Upper lobe of right lung (tissue), 1 donor: ENCODE data around the gene APCDD1. TPM values are rescaled to one million over a fixed set of nuclear protein-coding genes. Genes with fewer than 3 reads are reported as not detected.
A peak's percentile ranks its signal among the peaks of the same experiment; 100 is the strongest.

Experiments
- ATAC-seq: fragments of 200-7000 bp; cut with Tn5 transposase; one replicate; pipeline ENCODE4 v1.9.1; 2020; ENCODE audit warnings: mild to moderate bottlenecking, moderate library complexity
- DNase-seq: peaks from one replicate; pipeline ENCODE4 v3.0.0-alpha.2; 2020
- H3K27ac ChIP-seq: fragments of 200-600 bp; one replicate; pipeline ENCODE4 v1.8.0; 2022
- H3K27me3 ChIP-seq: fragments of 200-600 bp; one replicate; pipeline ENCODE4 v1.8.0; 2022; ENCODE audit warnings: mild to moderate bottlenecking
- H3K36me3 ChIP-seq: fragments of 200-600 bp; one replicate; pipeline ENCODE4 v1.8.0; 2022
- H3K4me1 ChIP-seq: fragments of 200-600 bp; one replicate; pipeline ENCODE4 v1.8.0; 2022
- H3K4me3 ChIP-seq: fragments of 200-600 bp; one replicate; pipeline ENCODE4 v1.8.0; 2022; ENCODE audit warnings: mild to moderate bottlenecking
- H3K9me3 ChIP-seq: fragments of 200-600 bp; one replicate; pipeline ENCODE4 v1.8.0; 2022
- CTCF ChIP-seq: fragments of 200-600 bp; IDR thresholded peaks from one replicate; pipeline ENCODE4 v1.8.0; 2022; ENCODE audit warnings: antibody characterized with exemption
- intact Hi-C: fragments of 100-400 bp; cut with DNase I; formaldehyde crosslinking; loops from one replicate; pipeline ENCODE4 v1.11.0; 2022
- total RNA-seq: library from RNA; stranded (reverse); fragmentation: NEBNext Ultra II Directional; extraction: Animal tissue kit (Norgen Biotek cat#: 25700); gene quantifications from one replicate; pipeline ENCODE4 v1.2.1, GENCODE V29; 2021
- donor health status: DM: no; HTN: yes; CAD: no; lungs with severe emphysema.

The APCDD1 gene
- total RNA-seq, 1 donor from 2014 or later: 27.6 TPM

GRCh38 chr18:10421859-10422258 lies 32.6 kb upstream of the APCDD1 start:
- ATAC-seq: no peak
- no peak for TF ChIP-seq CTCF
- Histone ChIP-seq H3K4me3 (no peak overlapping the region), H3K27ac (no peak overlapping the region), H3K36me3 (no peaks in the 10 kb centered on the region), H3K9me3 (no peaks in the 10 kb centered on the region), H3K4me1 (peaks cover 16% of the 10 kb centered on the region), H3K27me3 (no peaks in the 10 kb centered on the region)
- intact Hi-C loops: no loop called here
- DNase-seq: no peak

DNA sequence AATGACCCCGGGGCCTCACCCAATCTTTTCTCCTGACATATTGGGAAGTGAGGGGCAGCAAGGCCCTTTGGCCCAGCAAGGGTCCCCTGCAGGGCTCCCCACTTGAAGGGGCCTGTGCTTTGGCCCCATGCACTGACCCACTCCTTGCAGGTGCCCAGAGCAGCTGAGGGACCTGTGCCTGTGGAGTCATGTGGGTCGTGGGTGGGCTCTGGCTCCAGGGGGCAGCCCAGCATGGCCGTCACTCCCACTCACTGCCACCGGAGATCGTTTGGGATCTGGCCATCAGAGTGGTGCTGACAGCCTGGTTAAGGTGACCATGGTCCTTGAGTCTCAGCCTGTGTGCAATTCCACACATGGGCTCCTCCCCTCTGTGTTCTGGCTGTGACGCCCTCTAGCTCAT lies 31.7 kb upstream of the APCDD1 start:
- no peaks in the 10 kb centered on the region for H3K27me3 ChIP-seq
- no peaks in the 10 kb centered on the region for H3K9me3 ChIP-seq
- intact Hi-C loops: no loop called here
- H3K4me1 ChIP-seq: peaks cover 16% of the 10 kb centered on the region
- H3K36me3 ChIP-seq: no peaks in the 10 kb centered on the region
- DNase-seq (no peak), ATAC-seq (peak; percentile 8)
- TF ChIP-seq CTCF: no peak
- no peak overlapping the region for H3K4me3 ChIP-seq
- no peak overlapping the region for H3K27ac ChIP-seq

DNA sequence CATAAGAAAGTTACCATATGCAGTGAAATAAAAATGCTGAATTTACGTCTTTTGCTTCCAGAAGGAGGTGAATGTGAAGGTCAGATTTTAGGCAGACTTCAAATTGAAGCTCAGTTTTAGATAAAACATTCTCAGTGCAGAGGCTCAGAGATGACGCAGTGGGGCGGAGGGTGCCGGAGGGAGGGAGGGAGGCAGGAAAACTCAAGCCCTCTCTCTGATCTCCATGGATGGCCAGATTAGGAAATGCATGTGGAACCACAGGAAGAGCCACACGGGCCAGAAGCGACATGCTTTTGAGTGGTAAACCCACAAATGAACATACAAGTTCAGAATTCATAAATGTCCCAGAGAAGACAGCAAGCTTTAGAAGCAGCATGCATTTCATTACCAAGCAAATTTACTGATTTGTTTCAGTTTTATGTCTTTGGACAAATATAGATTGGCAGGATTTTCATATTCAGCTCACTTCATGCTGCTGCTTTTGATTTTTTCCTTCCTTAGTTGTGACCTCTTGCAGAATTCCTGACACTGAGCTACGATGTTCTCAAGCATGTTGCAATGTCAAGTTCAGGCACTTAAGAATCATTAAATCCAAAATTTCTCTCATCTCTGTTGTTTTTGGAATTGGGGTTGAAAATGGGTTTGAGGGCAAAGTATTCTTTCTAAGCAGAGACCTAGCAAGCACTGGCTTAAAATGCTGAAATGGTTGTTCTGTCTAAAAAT lies 29.7 kb upstream of the APCDD1 start:
- H3K27ac ChIP-seq: peak overlapping the region; percentile 51
- DNase-seq (no peak), ATAC-seq (peak; percentile 46)
- H3K4me3 ChIP-seq: no peak overlapping the region
- no peaks in the 10 kb centered on the region for H3K36me3 ChIP-seq
- TF ChIP-seq CTCF: no peak
- intact Hi-C loops: no loop called here
- no peaks in the 10 kb centered on the region for H3K27me3 ChIP-seq
- no peaks in the 10 kb centered on the region for H3K9me3 ChIP-seq
- peaks cover 16% of the 10 kb centered on the region for H3K4me1 ChIP-seq

GRCh38 chr18:10430677-10431076 lies 23.8 kb upstream of the APCDD1 start:
- Histone ChIP-seq H3K36me3 (no peaks in the 10 kb centered on the region), H3K27me3 (no peaks in the 10 kb centered on the region), H3K27ac (no peak overlapping the region), H3K9me3 (no peaks in the 10 kb centered on the region), H3K4me3 (no peak overlapping the region), H3K4me1 (peaks cover 4% of the 10 kb centered on the region)
- no peak for TF ChIP-seq CTCF
- ATAC-seq: no peak
- no peak for DNase-seq
- intact Hi-C loops: no loop called here

- intact Hi-C loops: no loop called here
- ATAC-seq: no peak
- no peaks in the 10 kb centered on the region for H3K27me3 ChIP-seq
Observed at GRCh38 chr18:10431680-10432079, 22.8 kb upstream of the APCDD1 start.

More at GRCh38 chr18:10431680-10432079, 22.8 kb upstream of the APCDD1 start:
- TF ChIP-seq CTCF: no peak
- no peak for DNase-seq
- no peak overlapping the region for H3K27ac ChIP-seq
- H3K36me3 ChIP-seq: no peaks in the 10 kb centered on the region
- no peak overlapping the region for H3K4me3 ChIP-seq
- no peaks in the 10 kb centered on the region for H3K9me3 ChIP-seq
- peaks cover 4% of the 10 kb centered on the region for H3K4me1 ChIP-seq
